Adrenal gland (tissue), 12 donors: Measurements from ENCODE around the gene MAPRE3. TPM values are rescaled to one million over a fixed set of nuclear protein-coding genes. Genes with fewer than 3 reads are reported as not detected.

Experiments
- DNase-seq, 7 donors: peaks; one replicate each; pipeline ENCODE4 v3.0.0-alpha.2; 2019 to 2020
- H3K27ac ChIP-seq, 5 donors: fragments of 200-600 bp; sonication (generic) in 4 of 5; 1 replicate in 3 of 5; 2 replicates in 2 of 5; pipeline versions ENCODE4 v1.5.1 to v1.8.0; 2016 to 2020; ENCODE audit warnings: mild to moderate bottlenecking in 1 of 5
- H3K27me3 ChIP-seq: fragments of 200-600 bp; 2 replicates; pipeline ENCODE4 v1.8.0; 2021
- H3K36me3 ChIP-seq, 2 donors: fragments of 200-600 bp; replicated peaks in 1 of 2; 1 replicate in 1 of 2; 2 replicates in 1 of 2; pipeline versions ENCODE4 v1.5.1 to v1.8.0; 2018 to 2022
- H3K4me1 ChIP-seq, 2 donors: fragments of 200-600 bp; replicated peaks in 1 of 2; 1 replicate in 1 of 2; 2 replicates in 1 of 2; pipeline versions ENCODE4 v1.5.1 to v1.8.0; 2018 to 2021
- H3K4me3 ChIP-seq, 4 donors: fragments of 200-600 bp; sonication (generic) in 3 of 4; one replicate each; pipeline ENCODE4 v1.5.1; 2016 to 2018
- H3K9me3 ChIP-seq, 3 donors: fragments of 200-600 bp; sonication (generic) in 1 of 3; replicated peaks in 1 of 3; 1 replicate in 2 of 3; 2 replicates in 1 of 3; pipeline versions ENCODE4 v1.5.1 to v1.8.0; 2016 to 2021
- POLR2A ChIP-seq, 2 donors: fragments of 450-650 bp; IDR thresholded peaks; one replicate each; pipeline ENCODE4 v1.6.1; 2017; ENCODE audit warnings: antibody characterized with exemption in 2 of 2, mild to moderate bottlenecking in 2 of 2, moderate library complexity in 1 of 2
- WGBS, 4 donors: extraction: QIAGEN DNeasy Blood & Tissue Kit in 2 of 4; methylation state at CpG; one replicate each; pipeline versions ENCODE4 v1.1.5 to v1.1.7; 2013 to 2017; 5-methylcytosine and 5-hydroxymethylcytosine counted together
- intact Hi-C, 2 donors: fragments of 100-400 bp; cut with DNase I; formaldehyde crosslinking; loops; one replicate each; pipeline versions ENCODE4 v1.14.1 to v1.15.0; 2022 to 2023
- polyA plus RNA-seq, 3 donors: library from polyadenylated mRNA; stranded (reverse); fragments of 200-250 nt in 2 of 3; fragments of 350-450 nt in 1 of 3; fragmentation: Illumina TruSeq in 1 of 3; extraction: RNeasy Lipid Tissue Mini Kit (QIAGEN cat#74804) in 1 of 3; gene quantifications; one replicate each; pipeline ENCODE4 v1.2.3, GENCODE V29; 2013 to 2014
- total RNA-seq, 9 donors: library from RNA; depleted of rRNA in 4 of 9; stranded (reverse); fragments of >200 nt in 4 of 9; fragments of 120-200 nt in 1 of 9; fragmentation: NEBNext Ultra II Directional in 1 of 9; extraction: Animal tissue kit (Norgen Biotek cat#: 25700) in 1 of 9; gene quantifications; one replicate each; pipeline versions ENCODE4 v1.1.0 to v1.2.4, GENCODE V29; 2013 to 2023
- TF ChIP-seq, protein P1 (sequence below), 6 experiments: fragments of 450-650 bp in 4 of 6; fragments of 200-600 bp in 2 of 6; sonication (generic) in 1 of 6; IDR thresholded peaks; 1 replicate in 5 of 6; 2 replicates in 1 of 6; pipeline versions ENCODE4 v1.5.1 to v1.8.0; 2016 to 2021; ENCODE audit warnings: antibody characterized with exemption in 6 of 6, mild to moderate bottlenecking in 2 of 6, moderate library complexity in 1 of 6
- donor health status: healthy with polysubstance abuse.
- donor health status: Bipolar disorder and iron deficiency.
- donor health status: DM: yes; HTN: yes; CAD: no.
- donor health status: DM: no; HTN: no; CAD: no.
- donor health status: DM: no; HTN: no; CAD: no.
- donor health status: DM: yes; HTN: yes; CAD: no.

The MAPRE3 gene
- total and polyA plus RNA-seq, 12 donors = 11.0 to 73.0 (median 19.3) TPM

GRCh38 chr2:27053321-27053720, 82.9 kb downstream of the MAPRE3 start:
- DNase-seq = no peak
- H3K9me3 ChIP-seq = no peaks in the 10 kb centered on the region
- H3K36me3 ChIP-seq = peaks cover 0 to 46% of the 10 kb centered on the region in 2 donors
- intact Hi-C loops = no loop called here
- 82 to 88% (median 85%) methylated on average over 11 of the region's 11 CpGs for WGBS, 4 donors
- H3K27me3 ChIP-seq = no peaks in the 10 kb centered on the region
- no peak overlapping the region for H3K4me3 ChIP-seq
- TF ChIP-seq, protein P1, sequence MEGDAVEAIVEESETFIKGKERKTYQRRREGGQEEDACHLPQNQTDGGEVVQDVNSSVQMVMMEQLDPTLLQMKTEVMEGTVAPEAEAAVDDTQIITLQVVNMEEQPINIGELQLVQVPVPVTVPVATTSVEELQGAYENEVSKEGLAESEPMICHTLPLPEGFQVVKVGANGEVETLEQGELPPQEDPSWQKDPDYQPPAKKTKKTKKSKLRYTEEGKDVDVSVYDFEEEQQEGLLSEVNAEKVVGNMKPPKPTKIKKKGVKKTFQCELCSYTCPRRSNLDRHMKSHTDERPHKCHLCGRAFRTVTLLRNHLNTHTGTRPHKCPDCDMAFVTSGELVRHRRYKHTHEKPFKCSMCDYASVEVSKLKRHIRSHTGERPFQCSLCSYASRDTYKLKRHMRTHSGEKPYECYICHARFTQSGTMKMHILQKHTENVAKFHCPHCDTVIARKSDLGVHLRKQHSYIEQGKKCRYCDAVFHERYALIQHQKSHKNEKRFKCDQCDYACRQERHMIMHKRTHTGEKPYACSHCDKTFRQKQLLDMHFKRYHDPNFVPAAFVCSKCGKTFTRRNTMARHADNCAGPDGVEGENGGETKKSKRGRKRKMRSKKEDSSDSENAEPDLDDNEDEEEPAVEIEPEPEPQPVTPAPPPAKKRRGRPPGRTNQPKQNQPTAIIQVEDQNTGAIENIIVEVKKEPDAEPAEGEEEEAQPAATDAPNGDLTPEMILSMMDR (IDR thresholded peaks at IDR 0.05) = no peak
- no peak for TF ChIP-seq POLR2A (IDR thresholded peaks at IDR 0.05)
- H3K27ac ChIP-seq = no peak overlapping the region
- peaks cover 0 to 13% of the 10 kb centered on the region in 2 donors for H3K4me1 ChIP-seq

DNA sequence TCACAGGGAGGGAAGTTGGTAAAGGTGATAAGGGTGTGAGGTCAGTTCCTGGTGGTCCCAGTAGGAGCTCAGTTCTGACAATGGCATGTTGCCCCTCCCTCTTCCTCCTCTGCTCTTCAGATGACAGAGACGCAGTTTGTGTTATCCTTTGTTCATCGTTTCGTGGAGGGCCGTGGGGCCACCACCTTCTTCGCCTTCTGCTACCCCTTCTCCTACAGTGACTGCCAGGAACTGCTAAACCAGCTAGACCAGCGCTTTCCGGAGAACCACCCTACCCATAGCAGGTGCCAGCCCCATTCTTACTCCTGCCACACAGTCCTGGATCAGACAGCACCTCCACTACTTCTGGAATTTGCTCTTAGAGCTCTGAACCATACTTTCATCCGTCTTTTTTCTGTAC, 83.3 kb downstream of the MAPRE3 start:
- DNase-seq = no peak
- Histone ChIP-seq H3K4me3 (no peak overlapping the region), H3K9me3 (no peaks in the 10 kb centered on the region), H3K27me3 (no peaks in the 10 kb centered on the region), H3K4me1 (peaks cover 2 to 17% of the 10 kb centered on the region in 2 donors), H3K36me3 (peaks cover 0 to 50% of the 10 kb centered on the region in 2 donors), H3K27ac (no peak overlapping the region)
- WGBS, 4 donors = 84 to 92% (median 88%) methylated on average over 8 of the region's 8 CpGs
- intact Hi-C loops = no loop called here
- TF ChIP-seq POLR2A (IDR thresholded peaks at IDR 0.05) = no peak
- TF ChIP-seq, protein P1 (IDR thresholded peaks at IDR 0.05) = no peak

DNA sequence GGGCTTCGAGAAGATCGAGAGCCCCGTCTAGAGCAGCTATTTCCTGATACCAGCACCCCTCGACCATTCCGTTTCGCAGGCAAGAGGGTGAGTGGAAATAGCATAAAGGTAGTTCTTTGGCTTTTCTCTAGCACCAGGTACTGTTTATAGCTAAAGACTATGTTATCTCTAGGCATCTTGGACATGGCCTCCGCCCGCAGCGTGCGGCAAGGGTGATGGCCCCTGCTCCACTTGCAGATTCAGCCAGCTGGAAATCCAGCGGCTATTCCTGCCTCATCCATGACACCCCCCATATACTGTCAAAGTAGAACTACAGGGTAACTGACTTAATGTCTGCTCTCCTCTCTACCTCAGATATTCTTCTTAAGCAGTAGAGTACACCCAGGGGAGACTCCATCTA, 84.3 kb downstream of the MAPRE3 start:
- no peaks in the 10 kb centered on the region for H3K9me3 ChIP-seq
- H3K27ac ChIP-seq = no peak overlapping the region
- intact Hi-C loops = no loop called here
- no peak for TF ChIP-seq POLR2A (IDR thresholded peaks at IDR 0.05)
- no peak overlapping the region for H3K4me3 ChIP-seq
- H3K36me3 ChIP-seq = peaks cover 0 to 52% of the 10 kb centered on the region in 2 donors
- H3K27me3 ChIP-seq = no peaks in the 10 kb centered on the region
- WGBS, 4 donors = 94 to 96% (median 96%) methylated on average over 11 of the region's 11 CpGs
- no peak for DNase-seq
- H3K4me1 ChIP-seq = peaks cover 9 to 22% of the 10 kb centered on the region in 2 donors

DNA sequence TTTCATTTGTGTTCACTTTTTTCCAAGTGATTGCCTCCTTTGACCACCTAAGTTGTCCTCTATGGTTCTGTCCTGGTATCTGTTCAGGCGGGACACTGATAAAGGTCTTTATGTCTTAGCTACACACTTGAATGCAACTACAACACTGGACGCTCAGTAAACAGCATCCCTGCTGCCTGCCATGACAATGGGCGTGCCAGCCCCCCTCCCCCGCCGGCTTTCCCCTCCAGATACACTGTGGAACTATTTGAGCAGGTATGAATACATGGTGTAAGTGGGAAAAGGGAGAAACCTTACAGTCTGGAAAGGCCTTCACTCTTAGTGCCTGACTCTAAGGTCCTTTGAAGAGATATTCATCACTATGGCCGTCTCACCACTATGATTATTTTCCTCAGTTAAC, 86.7 kb downstream of the MAPRE3 start:
- WGBS, 4 donors = 95 to 96% (median 96%) methylated on average over 6 of the region's 6 CpGs
- intact Hi-C loops = no loop called here
- Histone ChIP-seq H3K27ac (no peak overlapping the region), H3K4me3 (no peak overlapping the region), H3K27me3 (no peaks in the 10 kb centered on the region), H3K4me1 (peaks cover 9 to 21% of the 10 kb centered on the region in 2 donors), H3K36me3 (peaks cover 0 to 52% of the 10 kb centered on the region in 2 donors), H3K9me3 (no peaks in the 10 kb centered on the region)
- TF ChIP-seq POLR2A (IDR thresholded peaks at IDR 0.05) = no peak
- TF ChIP-seq, protein P1 (IDR thresholded peaks at IDR 0.05) = no peak
- no peak for DNase-seq

DNA sequence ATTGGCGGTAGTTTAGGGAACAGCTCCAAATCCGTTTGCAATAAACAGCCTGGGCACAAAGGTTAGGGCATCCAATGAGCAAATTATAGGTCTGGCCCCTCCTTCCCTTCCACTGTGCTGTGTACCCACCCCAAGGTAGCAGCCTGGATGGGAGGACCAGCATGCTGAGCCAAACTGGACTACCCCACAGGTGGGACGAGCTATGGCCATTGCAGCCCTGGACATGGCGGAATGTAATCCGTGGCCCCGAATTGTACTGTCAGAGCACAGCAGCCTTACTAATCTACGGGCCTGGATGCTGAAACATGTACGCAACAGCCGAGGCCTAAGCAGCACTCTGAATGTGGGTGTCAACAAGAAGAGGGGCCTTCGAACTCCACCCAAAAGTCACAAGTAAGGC, 87.8 kb downstream of the MAPRE3 start:
- 91 to 98% (median 94%) methylated on average over 6 to 10 of the region's 10 CpGs for WGBS, 4 donors
- Histone ChIP-seq H3K4me3 (no peak overlapping the region), H3K36me3 (peaks cover 0 to 52% of the 10 kb centered on the region in 2 donors), H3K27me3 (no peaks in the 10 kb centered on the region), H3K4me1 (peaks cover 11 to 18% of the 10 kb centered on the region in 2 donors), H3K27ac (peak overlapping the region in 1 of 5 donors; percentile 79), H3K9me3 (no peaks in the 10 kb centered on the region)
- no peak for DNase-seq
- TF ChIP-seq, protein P1 (IDR thresholded peaks at IDR 0.05) = no peak
- no peak for TF ChIP-seq POLR2A (IDR thresholded peaks at IDR 0.05)
- intact Hi-C loops = no loop called here
